ENCODE measurements around the gene STRADA. TPM values are rescaled to one million over a fixed set of nuclear protein-coding genes. Genes with fewer than 3 reads are reported as not detected.

The STRADA gene
- total and polyA plus RNA-seq, 2 experiments from 2014 or later = 19.9 to 24.4 TPM

DNA sequence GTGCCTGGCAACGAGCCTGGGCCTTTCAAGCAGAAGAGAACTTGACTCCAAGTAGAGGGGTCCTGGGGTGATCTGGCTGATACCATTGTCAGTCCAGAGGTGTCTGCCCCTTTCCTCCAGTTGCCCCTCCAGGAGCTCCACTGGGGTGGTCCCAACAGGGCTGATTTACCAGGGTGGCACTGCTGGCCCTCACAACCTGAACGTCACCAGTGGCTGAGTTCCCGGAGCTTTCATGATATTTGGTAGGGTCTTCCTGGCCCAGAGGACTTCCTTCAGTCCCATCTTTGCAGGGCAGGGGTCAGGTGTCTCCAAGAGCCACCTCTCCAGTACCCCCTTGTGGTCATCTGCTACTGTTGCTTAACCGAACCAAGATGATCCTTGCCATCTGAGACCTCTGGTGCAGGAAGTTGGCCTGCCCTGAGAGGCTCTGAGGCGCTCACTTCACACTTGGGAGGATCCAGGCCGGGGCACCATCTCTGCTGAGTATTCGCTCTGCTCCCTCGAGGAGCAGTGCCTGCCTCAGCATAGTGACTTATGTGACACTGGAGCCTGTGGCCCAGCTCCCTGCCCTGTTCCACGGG, 45.1 kb downstream of the STRADA start:
- Histone ChIP-seq H3K27ac (no peak overlapping the region), H3K27me3 (no peaks in the 10 kb centered on the region), H3K4me3 (no peak overlapping the region), H3K36me3 (replicated peaks; ENCODE audit: insufficient read depth, low read depth) (no peaks in the 10 kb centered on the region), H2AFZ (no peak overlapping the region), H3K9me3 (ENCODE audit: low read depth) (no peaks in the 10 kb centered on the region), H3K9me2 (replicated peaks; ENCODE audit: insufficient read depth) (no peaks in the 10 kb centered on the region), H4K20me1 (ENCODE audit: insufficient read depth, poor library complexity, severe bottlenecking) (no peaks in the 10 kb centered on the region), H3K4me2 (no peak overlapping the region), H3K79me2 (no peaks in the 10 kb centered on the region), H3K4me1 (ENCODE audit: insufficient read depth) (peaks cover 15% of the 10 kb centered on the region)
- no peak for DNase-seq (ENCODE audit: low spot score)
- TF ChIP-seq EZH2phosphoT487 (IDR thresholded peaks at IDR 0.05; ENCODE audit: low read depth, severe bottlenecking, unreplicated experiment) = no peak
- TF ChIP-seq, protein P1, sequence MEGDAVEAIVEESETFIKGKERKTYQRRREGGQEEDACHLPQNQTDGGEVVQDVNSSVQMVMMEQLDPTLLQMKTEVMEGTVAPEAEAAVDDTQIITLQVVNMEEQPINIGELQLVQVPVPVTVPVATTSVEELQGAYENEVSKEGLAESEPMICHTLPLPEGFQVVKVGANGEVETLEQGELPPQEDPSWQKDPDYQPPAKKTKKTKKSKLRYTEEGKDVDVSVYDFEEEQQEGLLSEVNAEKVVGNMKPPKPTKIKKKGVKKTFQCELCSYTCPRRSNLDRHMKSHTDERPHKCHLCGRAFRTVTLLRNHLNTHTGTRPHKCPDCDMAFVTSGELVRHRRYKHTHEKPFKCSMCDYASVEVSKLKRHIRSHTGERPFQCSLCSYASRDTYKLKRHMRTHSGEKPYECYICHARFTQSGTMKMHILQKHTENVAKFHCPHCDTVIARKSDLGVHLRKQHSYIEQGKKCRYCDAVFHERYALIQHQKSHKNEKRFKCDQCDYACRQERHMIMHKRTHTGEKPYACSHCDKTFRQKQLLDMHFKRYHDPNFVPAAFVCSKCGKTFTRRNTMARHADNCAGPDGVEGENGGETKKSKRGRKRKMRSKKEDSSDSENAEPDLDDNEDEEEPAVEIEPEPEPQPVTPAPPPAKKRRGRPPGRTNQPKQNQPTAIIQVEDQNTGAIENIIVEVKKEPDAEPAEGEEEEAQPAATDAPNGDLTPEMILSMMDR (IDR thresholded peaks at IDR 0.05; ENCODE audit: poor library complexity) = peak; percentile 17
- 86% methylated on average over 9 of the region's 9 CpGs for WGBS (ENCODE audit: low lambda C conversion rate, missing lambda C conversion rate)

DNA sequence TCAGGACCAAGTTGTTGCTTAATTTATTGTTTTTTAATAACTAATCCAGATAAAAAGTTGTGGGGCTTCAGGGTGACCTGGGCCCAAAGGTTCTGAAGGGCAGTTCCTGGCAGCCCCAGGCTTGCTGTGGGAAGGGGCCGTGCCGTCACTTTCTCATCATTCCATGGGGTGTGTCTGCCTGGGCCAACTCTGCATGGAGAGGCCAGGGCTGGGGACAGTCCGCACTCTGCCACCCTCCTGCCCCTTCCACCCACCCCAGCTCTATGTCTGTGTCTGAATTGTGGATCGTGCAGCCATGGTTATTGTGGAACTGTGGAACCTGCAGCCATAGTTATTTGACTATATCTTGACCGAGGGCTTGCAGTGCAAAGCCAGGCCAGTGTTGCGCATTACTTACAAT, 45.7 kb downstream of the STRADA start:
- no peak overlapping the region for H3K4me2 ChIP-seq
- H3K9me2 ChIP-seq (replicated peaks; ENCODE audit: insufficient read depth) = no peaks in the 10 kb centered on the region
- DNase-seq (ENCODE audit: low spot score) = no peak
- no peak overlapping the region for H2AFZ ChIP-seq
- TF ChIP-seq, protein P1 (IDR thresholded peaks at IDR 0.05; ENCODE audit: poor library complexity) = no peak
- H3K27ac ChIP-seq = no peak overlapping the region
- H3K36me3 ChIP-seq (replicated peaks; ENCODE audit: insufficient read depth, low read depth) = no peaks in the 10 kb centered on the region
- no peaks in the 10 kb centered on the region for H3K9me3 ChIP-seq (ENCODE audit: low read depth)
- peaks cover 10% of the 10 kb centered on the region for H3K4me1 ChIP-seq (ENCODE audit: insufficient read depth)
- no peaks in the 10 kb centered on the region for H3K79me2 ChIP-seq
- H3K27me3 ChIP-seq = no peaks in the 10 kb centered on the region
- 87% methylated on average over 6 of the region's 6 CpGs for WGBS (ENCODE audit: low lambda C conversion rate, missing lambda C conversion rate)
- H3K4me3 ChIP-seq = no peak overlapping the region
- no peaks in the 10 kb centered on the region for H4K20me1 ChIP-seq (ENCODE audit: insufficient read depth, poor library complexity, severe bottlenecking)

DNA sequence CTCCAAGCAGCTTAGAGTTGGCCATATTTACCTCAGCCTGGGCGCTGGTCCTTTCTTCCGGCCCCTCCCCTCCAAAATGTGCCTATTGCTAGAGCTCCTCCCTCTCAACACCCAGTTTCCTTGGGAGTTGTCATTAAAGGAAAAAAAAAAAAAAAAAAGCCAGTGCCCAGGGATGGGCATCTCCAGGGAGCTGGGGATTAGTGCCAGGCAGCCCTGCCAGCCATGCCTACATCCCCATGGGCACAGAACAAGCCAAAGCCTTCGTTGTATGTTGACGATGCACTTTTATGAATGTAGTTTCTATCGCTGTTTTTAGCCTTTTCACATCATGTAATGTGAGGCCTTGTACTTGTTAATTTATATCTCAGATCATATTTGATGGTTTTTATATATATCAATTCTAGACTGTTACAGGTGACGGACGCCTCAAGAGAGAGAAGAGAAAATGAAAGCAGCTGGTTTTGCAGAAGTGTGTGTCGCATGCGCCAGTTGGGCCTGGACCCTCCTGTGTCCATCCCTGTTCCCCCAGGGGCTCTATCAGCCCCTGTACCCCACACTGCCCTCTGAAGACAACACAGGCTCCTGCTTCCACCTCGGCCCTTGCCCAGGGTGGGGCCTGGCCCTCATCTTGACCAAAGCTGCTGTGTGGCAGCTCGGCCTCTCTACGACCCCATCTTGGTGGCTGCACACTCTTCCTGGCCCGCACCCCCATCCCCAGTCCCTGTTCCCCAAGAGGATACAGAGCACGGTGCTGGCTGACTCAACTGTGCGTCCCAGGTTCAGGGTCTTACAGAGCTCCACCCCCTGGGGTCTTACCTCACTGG, 46.4 kb downstream of the STRADA start:
- Histone ChIP-seq H3K27ac (no peak overlapping the region), H3K4me2 (no peak overlapping the region), H3K9me2 (replicated peaks; ENCODE audit: insufficient read depth) (no peaks in the 10 kb centered on the region), H3K9me3 (ENCODE audit: low read depth) (no peaks in the 10 kb centered on the region), H2AFZ (no peak overlapping the region), H3K36me3 (replicated peaks; ENCODE audit: insufficient read depth, low read depth) (no peaks in the 10 kb centered on the region), H4K20me1 (ENCODE audit: insufficient read depth, poor library complexity, severe bottlenecking) (no peaks in the 10 kb centered on the region), H3K79me2 (no peaks in the 10 kb centered on the region), H3K4me3 (no peak overlapping the region), H3K4me1 (ENCODE audit: insufficient read depth) (peaks cover 7% of the 10 kb centered on the region), H3K27me3 (no peaks in the 10 kb centered on the region)
- WGBS (ENCODE audit: low lambda C conversion rate, missing lambda C conversion rate) = 90% methylated on average over 15 of the region's 15 CpGs
- TF ChIP-seq, protein P1 (IDR thresholded peaks at IDR 0.05; ENCODE audit: poor library complexity) = no peak
- no peak for TF ChIP-seq EZH2phosphoT487 (IDR thresholded peaks at IDR 0.05; ENCODE audit: low read depth, severe bottlenecking, unreplicated experiment)
- TF ChIP-seq EZH2 (IDR thresholded peaks at IDR 0.05; ENCODE audit: borderline replicate concordance) = no peak
- no peak for DNase-seq (ENCODE audit: low spot score)
